Adrenal gland (tissue), 5 donors: ENCODE data around the gene PTPRE.

Experiments used
- CTCF ChIP-seq, 6 experiments: fragments of 450-650 bp in 4 of 6; fragments of 200-600 bp in 2 of 6; sonication (generic) in 1 of 6; IDR thresholded peaks; 1 replicate in 5 of 6; 2 replicates in 1 of 6; pipeline versions ENCODE4 v1.5.1 to v1.8.0; 2016 to 2021; ENCODE audit warnings: antibody characterized with exemption in 6 of 6, mild to moderate bottlenecking in 2 of 6, moderate library complexity in 1 of 6
- POLR2A ChIP-seq, 2 donors: fragments of 450-650 bp; IDR thresholded peaks; one replicate each; pipeline ENCODE4 v1.6.1; 2017; ENCODE audit warnings: antibody characterized with exemption in 2 of 2, mild to moderate bottlenecking in 2 of 2, moderate library complexity in 1 of 2
- donor health status: DM: no; HTN: no; CAD: no.

GRCh38 chr10:128077155-128077875 lies 170.4 kb downstream of the PTPRE start:
- TF ChIP-seq CTCF (IDR thresholded peaks at IDR 0.05) (no peak), POLR2A (IDR thresholded peaks at IDR 0.05) (no peak)
